OCI-LY1 (cell line): Measurements from ENCODE around the gene DLGAP4.
A peak's percentile ranks its signal among the peaks of the same experiment; 100 is the strongest.

Experiments used
- H2AFZ ChIP-seq: fragments of 200-600 bp; sonication (generic), shearing (Covaris generic); 2 replicates; pipeline ENCODE4 v1.6.0; 2014; ENCODE audit warnings: antibody characterized with exemption, mild to moderate bottlenecking, low read length
- H3F3A ChIP-seq: fragments of 200-600 bp; sonication (generic), shearing (Covaris generic); 2 replicates; pipeline ENCODE4 v1.6.0; 2014; ENCODE audit warnings: mild to moderate bottlenecking, antibody characterized with exemption, low read length, moderate library complexity; ENCODE audit not compliant: insufficient read depth
- H3K27ac ChIP-seq: fragments of 200-600 bp; sonication (generic); 2 replicates; pipeline ENCODE4 v1.5.1; 2014; ENCODE audit warnings: low read length, mixed run types, mild to moderate bottlenecking, low read depth; ENCODE audit not compliant: poor library complexity, severe bottlenecking
- H3K27me3 ChIP-seq: fragments of 200-600 bp; sonication (generic); 2 replicates; pipeline ENCODE4 v1.6.0; 2014; ENCODE audit warnings: antibody characterized with exemption, mild to moderate bottlenecking, low read length, moderate library complexity; ENCODE audit not compliant: insufficient read depth
- H3K36me3 ChIP-seq: fragments of 200-600 bp; sonication (generic); 2 replicates; pipeline ENCODE4 v1.6.1; 2014; ENCODE audit warnings: mild to moderate bottlenecking, antibody characterized with exemption, low read length, moderate library complexity, mixed read lengths; ENCODE audit not compliant: insufficient read depth
- H3K4me1 ChIP-seq: fragments of 200-600 bp; sonication (generic); 2 replicates; pipeline ENCODE4 v1.5.1; 2014; ENCODE audit warnings: mild to moderate bottlenecking, low read length, moderate library complexity; ENCODE audit not compliant: insufficient read depth, severe bottlenecking
- H3K4me2 ChIP-seq: fragments of 200-600 bp; sonication (generic), shearing (Covaris generic); 2 replicates; pipeline ENCODE4 v1.6.1; 2014; ENCODE audit warnings: low read length
- H3K4me3 ChIP-seq: fragments of 200-600 bp; sonication (generic); 2 replicates; pipeline ENCODE4 v1.5.1; 2014; ENCODE audit warnings: low read length, low read depth, mild to moderate bottlenecking, mixed read lengths; ENCODE audit not compliant: poor library complexity, severe bottlenecking
- H3K79me2 ChIP-seq: fragments of 200-600 bp; shearing (Covaris generic); 2 replicates; pipeline ENCODE4 v1.6.1; 2016; ENCODE audit warnings: mixed run types, low read length, mixed read lengths; ENCODE audit not compliant: insufficient read depth
- H3K9ac ChIP-seq: fragments of 200-600 bp; sonication (generic), shearing (Covaris generic); 2 replicates; pipeline ENCODE4 v1.6.1; 2014; ENCODE audit warnings: mild to moderate bottlenecking, low read length, mixed read lengths
- H3K9me2 ChIP-seq: fragments of 200-600 bp; sonication (generic), shearing (Covaris generic); 2 replicates; pipeline ENCODE4 v1.6.1; 2014; ENCODE audit warnings: low read depth, mild to moderate bottlenecking, low read length, mixed read lengths
- H3K9me3 ChIP-seq: fragments of 200-600 bp; shearing (Covaris generic); 2 replicates; pipeline ENCODE4 v1.6.1; 2014; ENCODE audit warnings: low read length, mixed read lengths
- H4K20me1 ChIP-seq: fragments of 200-600 bp; sonication (generic), shearing (Covaris generic); 2 replicates; pipeline ENCODE4 v1.6.0; 2016; ENCODE audit warnings: mild to moderate bottlenecking, low read length; ENCODE audit not compliant: insufficient read depth
- CTCF ChIP-seq: fragments of 200-600 bp; sonication (generic), shearing (Covaris generic); IDR thresholded peaks from 2 replicates; pipeline ENCODE4 v1.5.1; 2017; ENCODE audit warnings: mild to moderate bottlenecking, antibody characterized with exemption, low read length, moderate library complexity, mixed read lengths
- EZH2 ChIP-seq: fragments of 200-600 bp; sonication (generic), shearing (Covaris generic); IDR thresholded peaks from 2 replicates; pipeline ENCODE4 v1.8.0; 2017; ENCODE audit warnings: borderline replicate concordance, mixed run types, mild to moderate bottlenecking, antibody characterized with exemption, low read length, moderate library complexity, mixed read lengths

Gene DLGAP4

GRCh38 chr20:36454698-36455427, 148.7 kb downstream of the DLGAP4 start:
- Histone ChIP-seq H3F3A (no peaks in the 10 kb centered on the region), H2AFZ (no peak overlapping the region), H3K9me2 (no peaks in the 10 kb centered on the region), H3K4me2 (no peak overlapping the region), H3K27me3 (peaks cover 11% of the 10 kb centered on the region; the same call in 1 of the 2 replicates), H3K79me2 (no peaks in the 10 kb centered on the region), H3K27ac (no peak overlapping the region), H3K9me3 (no peaks in the 10 kb centered on the region), H3K4me1 (no peaks in the 10 kb centered on the region), H4K20me1 (no peaks in the 10 kb centered on the region), H3K9ac (no peak overlapping the region), H3K4me3 (no peak overlapping the region), H3K36me3 (no peaks in the 10 kb centered on the region)
- TF ChIP-seq EZH2 (no peak), CTCF (no peak)

GRCh38 chr20:36455972-36456625, 150.0 kb downstream of the DLGAP4 start:
- Histone ChIP-seq H3K36me3 (no peaks in the 10 kb centered on the region), H2AFZ (no peak overlapping the region), H3K9ac (no peak overlapping the region), H3K27me3 (peaks cover 7% of the 10 kb centered on the region; the same call in 1 of the 2 replicates), H3K79me2 (no peaks in the 10 kb centered on the region), H3F3A (no peaks in the 10 kb centered on the region), H3K9me2 (no peaks in the 10 kb centered on the region), H3K4me1 (peaks cover 6% of the 10 kb centered on the region), H3K4me2 (no peak overlapping the region), H3K9me3 (no peaks in the 10 kb centered on the region), H3K4me3 (no peak overlapping the region), H4K20me1 (no peaks in the 10 kb centered on the region), H3K27ac (no peak overlapping the region)
- no peak for TF ChIP-seq EZH2
- TF ChIP-seq CTCF = no peak

GRCh38 chr20:36460648-36461599, 154.8 kb downstream of the DLGAP4 start:
- Histone ChIP-seq H3K4me3 (peak overlapping the region; percentile 81), H3K9me2 (no peaks in the 10 kb centered on the region), H3K4me1 (peaks cover 25% of the 10 kb centered on the region), H3K27me3 (peaks cover 7% of the 10 kb centered on the region; the same call in 1 of the 2 replicates), H3K36me3 (no peaks in the 10 kb centered on the region), H3K79me2 (no peaks in the 10 kb centered on the region), H2AFZ (peak overlapping the region; percentile 31; the same call in 1 of the 2 replicates), H3F3A (no peaks in the 10 kb centered on the region), H4K20me1 (no peaks in the 10 kb centered on the region), H3K27ac (peak overlapping the region; percentile 40), H3K9me3 (no peaks in the 10 kb centered on the region), H3K9ac (peak overlapping the region; percentile 61), H3K4me2 (peak overlapping the region; percentile 67)
- TF ChIP-seq CTCF (no peak), EZH2 (no peak)
